CD4-positive, alpha-beta T cell (primary cell): Measurements from ENCODE around the gene FRS3. TPM values are rescaled to one million over a fixed set of nuclear protein-coding genes. Genes with fewer than 3 reads are reported as not detected.

Source experiments
- ATAC-seq: fragments of 200-7000 bp; cut with Tn5 transposase; one replicate; pipeline ENCODE4 v1.10.0; 2022; ENCODE audit warnings: mild to moderate bottlenecking; ENCODE audit not compliant: poor library complexity
- CTCF ChIA-PET: fragments of 350-600 bp; sonication (Branson Sonifier 250); formaldehyde crosslinking; loops from one replicate; lab custom pipeline; 2021; ENCODE audit warnings: antibody characterized with exemption, inconsistent platforms; lab: Charles Lee
- POLR2A ChIA-PET: fragments of 350-600 bp; sonication (Branson Sonifier 250); formaldehyde crosslinking; loops from one replicate; lab custom pipeline; 2021; ENCODE audit warnings: antibody characterized with exemption, inconsistent platforms; lab: Charles Lee
- DNase-seq, 14 experiments: peaks; one replicate each; pipeline ENCODE4 v3.0.0-alpha.2; 2013 to 2020; ENCODE audit warnings: mixed read lengths in 2 of 14
- H3K27ac ChIP-seq, 2 donors: one replicate each; pipeline versions ENCODE4 v1.5.1 to v1.7.0; 2013; ENCODE audit warnings: low read length in 2 of 2, low read depth in 1 of 2, mild to moderate bottlenecking in 1 of 2
- H3K27me3 ChIP-seq, 2 experiments: 1 replicate in 1 of 2; 2 replicates in 1 of 2; pipeline versions ENCODE4 v1.6.1 to v1.7.0; 2013; ENCODE audit warnings: low read length in 2 of 2, control low read depth in 1 of 2, mild to moderate bottlenecking in 1 of 2, moderate library complexity in 1 of 2; ENCODE audit not compliant: insufficient read depth in 2 of 2, control insufficient read depth in 1 of 2
- H3K36me3 ChIP-seq: one replicate; pipeline ENCODE4 v1.6.1; 2013; ENCODE audit warnings: low read length, control low read depth; ENCODE audit not compliant: insufficient read depth
- H3K4me1 ChIP-seq: one replicate; pipeline ENCODE4 v1.6.1; 2013; ENCODE audit warnings: low read length, control low read depth; ENCODE audit not compliant: insufficient read depth
- H3K4me3 ChIP-seq: one replicate; pipeline ENCODE4 v1.5.1; 2013; ENCODE audit warnings: mild to moderate bottlenecking, low read length, moderate library complexity
- H3K9me3 ChIP-seq, 2 experiments: 1 replicate in 1 of 2; 2 replicates in 1 of 2; pipeline versions ENCODE4 v1.6.1 to v1.7.0; 2013; ENCODE audit warnings: low read length in 2 of 2, mild to moderate bottlenecking in 2 of 2, control low read depth in 1 of 2, moderate library complexity in 1 of 2; ENCODE audit not compliant: control insufficient read depth in 1 of 2, insufficient read depth in 1 of 2
- H3K27ac Mint-ChIP-seq: one replicate; pipeline ENCODE4 v1.8.0; 2020; ENCODE audit warnings: mixed read lengths
- H3K27me3 Mint-ChIP-seq: one replicate; pipeline ENCODE4 v1.8.0; 2021; ENCODE audit warnings: mixed read lengths
- H3K36me3 Mint-ChIP-seq: one replicate; pipeline ENCODE4 v1.8.0; 2021; ENCODE audit warnings: low read depth, mixed read lengths
- H3K4me1 Mint-ChIP-seq: one replicate; pipeline ENCODE4 v1.8.0; 2021; ENCODE audit warnings: low read depth, mixed read lengths
- H3K4me3 Mint-ChIP-seq: one replicate; pipeline ENCODE4 v1.8.0; 2020; ENCODE audit warnings: mild to moderate bottlenecking, mixed read lengths
- H3K9me3 Mint-ChIP-seq: one replicate; pipeline ENCODE4 v1.8.0; 2020; ENCODE audit warnings: mixed read lengths
- CTCF ChIP-seq: fragments of 200-600 bp; IDR thresholded peaks from one replicate; pipeline ENCODE4 v1.8.0; 2022; ENCODE audit warnings: antibody characterized with exemption, mild to moderate bottlenecking
- intact Hi-C, 2 experiments: fragments of 100-400 bp; cut with DNase I in 1 of 2; cut with micrococcal nuclease in 1 of 2; formaldehyde crosslinking; loops; one replicate each; pipeline versions ENCODE4 v1.15.1 to v1.9.0; 2023 to 2025; cut with DNase I, micrococcal nuclease
- total RNA-seq, 174 experiments: library from RNA in 2 of 174; stranded (reverse) in 2 of 174; gene quantifications; one replicate each; pipeline ENCODE4 v1.2.3 and lab custom pipeline; 2021 to 2026

The FRS3 gene
- total RNA-seq, 2 experiments from 2014 or later = 4.6 to 5.4 TPM

GRCh38 chr6:41785689-41786450 is 6.2 kb upstream of the FRS3 start:
- Mint-ChIP-seq H3K9me3 (no peaks in the 10 kb centered on the region), H3K4me1 (peaks cover 32% of the 10 kb centered on the region), H3K27ac (no peak overlapping the region), H3K4me3 (peak overlapping the region; percentile 92), H3K36me3 (peaks cover 31% of the 10 kb centered on the region), H3K27me3 (peaks cover 5% of the 10 kb centered on the region)
- no peak for TF ChIP-seq CTCF
- ChIA-PET CTCF (interaction anchor here (0.7 to 2.9 kb wide), 16 partner anchors 8 to 778 kb away, joined by 3 to 75 read pairs (median 12); partner anchors contain the start of genes BYSL, MED20, TAF8 and TFEB), POLR2A (interaction anchor here (1.2 to 3.0 kb wide), 15 partner anchors 52 to 1844 kb away, joined by 3 to 41 read pairs (median 9); partner anchors contain the start of genes BYSL, KLC4, MED20 and MRPL2)
- Histone ChIP-seq H3K4me3 (peak overlapping the region; percentile 22), H3K27ac (no peak overlapping the region), H3K9me3 (peaks cover 0 to 1% of the 10 kb centered on the region in 2 experiments), H3K4me1 (peaks cover 30% of the 10 kb centered on the region), H3K27me3 (peaks cover 5% of the 10 kb centered on the region in 2 experiments), H3K36me3 (peaks cover 21% of the 10 kb centered on the region)
- intact Hi-C loops = loop anchor here (2.0 to 10.0 kb wide), 7 partner anchors 51 to 1109 kb away; partner anchors contain the start of genes TFEB (in 2 of the 2), UBR2 (in 2 of the 2) and USP49 (in 1 of the 2)
- peak in 1 of 14 experiments; percentile 38 for DNase-seq
- ATAC-seq = no peak

- ChIA-PET POLR2A (interaction anchor here (3.0 kb wide), 1 partner anchor 260 kb away, joined by 34 read pairs; no protein-coding TSS in a partner anchor), CTCF (interaction anchor here (0.8 to 2.9 kb wide), 2 partner anchors 261 to 319 kb away, joined by 3 to 75 read pairs; no protein-coding TSS in a partner anchor)
- Mint-ChIP-seq H3K36me3 (peaks cover 25% of the 10 kb centered on the region), H3K27ac (no peak overlapping the region), H3K27me3 (peaks cover 6% of the 10 kb centered on the region), H3K4me1 (peaks cover 32% of the 10 kb centered on the region), H3K9me3 (no peaks in the 10 kb centered on the region), H3K4me3 (peak overlapping the region; percentile 92)
- intact Hi-C loops = loop anchor here (2.0 to 10.0 kb wide), 5 partner anchors 110 to 1110 kb away; partner anchors contain the start of genes UBR2 (in 2 of the 2) and USP49 (in 1 of the 2)
- DNase-seq = no peak
- no peak overlapping the region for H3K27ac ChIP-seq
- H3K27me3 ChIP-seq = peaks cover 7 to 8% of the 10 kb centered on the region in 2 experiments
- H3K36me3 ChIP-seq = peaks cover 15% of the 10 kb centered on the region
- peaks cover 36% of the 10 kb centered on the region for H3K4me1 ChIP-seq
- no peak overlapping the region for H3K4me3 ChIP-seq
- H3K9me3 ChIP-seq = peaks cover 0 to 3% of the 10 kb centered on the region in 2 experiments
- ATAC-seq = no peak
- no peak for TF ChIP-seq CTCF
These were observed 5.6 kb upstream of the FRS3 start for GRCh38 chr6:41785254-41785653.

- Histone ChIP-seq H3K4me3 (no peak overlapping the region), H3K27ac (no peak overlapping the region), H3K27me3 (peaks cover 7 to 8% of the 10 kb centered on the region in 2 experiments), H3K9me3 (peaks cover 0 to 3% of the 10 kb centered on the region in 2 experiments), H3K4me1 (peaks cover 38% of the 10 kb centered on the region), H3K36me3 (peaks cover 9% of the 10 kb centered on the region)
- Mint-ChIP-seq H3K27ac (no peak overlapping the region), H3K4me3 (peak overlapping the region; percentile 92), H3K4me1 (peaks cover 32% of the 10 kb centered on the region), H3K27me3 (peaks cover 11% of the 10 kb centered on the region), H3K36me3 (peaks cover 19% of the 10 kb centered on the region), H3K9me3 (no peaks in the 10 kb centered on the region)
- intact Hi-C loops = loop anchor here (2.0 to 10.0 kb wide), 5 partner anchors 110 to 1110 kb away; partner anchors contain the start of genes UBR2 (in 2 of the 2) and USP49 (in 1 of the 2)
- ATAC-seq (no peak), DNase-seq (peak in 2 of 14 experiments; percentile 41 to 43)
- CTCF ChIA-PET = interaction anchor here (0.6 to 0.8 kb wide), 3 partner anchors 113 to 320 kb away, joined by 3 to 4 read pairs (median 3); no protein-coding TSS in a partner anchor
- POLR2A ChIA-PET = interaction anchor here (0.7 kb wide), 1 partner anchor 49 kb away, joined by 3 read pairs; the partner anchor contains the start of gene TFEB
- TF ChIP-seq CTCF = no peak
These were observed 5.0 kb upstream of the FRS3 start for GRCh38 chr6:41784581-41785171.
